G401.6 (cell line): ENCODE measurements around the gene CTAGE9.
"Not testable (repeated sequence)": the region's sequence is repeated elsewhere in the genome, so short reads cannot be mapped to it uniquely, and the experiment has no call there.

Experiments
- FAIRE-seq: peaks from 2 replicates; lab custom pipeline; 2012; peaks lifted over from hg19 to GRCh38; lab: Jason Lieb, UNC

Gene CTAGE9, protein sequence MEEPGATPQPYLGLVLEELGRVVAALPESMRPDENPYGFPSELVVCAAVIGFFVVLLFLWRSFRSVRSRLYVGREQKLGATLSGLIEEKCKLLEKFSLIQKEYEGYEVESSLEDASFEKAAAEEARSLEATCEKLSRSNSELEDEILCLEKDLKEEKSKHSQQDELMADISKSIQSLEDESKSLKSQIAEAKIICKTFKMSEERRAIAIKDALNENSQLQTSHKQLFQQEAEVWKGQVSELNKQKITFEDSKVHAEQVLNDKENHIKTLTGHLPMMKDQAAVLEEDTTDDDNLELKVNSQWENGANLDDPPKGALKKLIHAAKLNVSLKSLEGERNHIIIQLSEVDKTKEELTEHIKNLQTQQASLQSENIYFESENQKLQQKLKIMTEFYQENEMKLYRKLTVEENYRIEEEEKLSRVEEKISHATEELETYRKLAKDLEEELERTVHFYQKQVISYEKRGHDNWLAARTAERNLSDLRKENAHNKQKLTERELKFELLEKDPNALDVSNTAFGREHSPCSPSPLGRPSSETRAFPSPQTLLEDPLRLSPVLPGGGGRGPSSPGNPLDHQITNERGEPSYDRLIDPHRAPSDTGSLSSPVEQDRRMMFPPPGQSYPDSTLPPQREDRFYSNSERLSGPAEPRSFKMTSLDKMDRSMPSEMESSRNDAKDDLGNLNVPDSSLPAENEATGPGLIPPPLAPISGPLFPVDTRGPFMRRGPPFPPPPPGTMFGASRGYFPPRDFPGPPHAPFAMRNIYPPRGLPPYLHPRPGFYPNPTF

DNA sequence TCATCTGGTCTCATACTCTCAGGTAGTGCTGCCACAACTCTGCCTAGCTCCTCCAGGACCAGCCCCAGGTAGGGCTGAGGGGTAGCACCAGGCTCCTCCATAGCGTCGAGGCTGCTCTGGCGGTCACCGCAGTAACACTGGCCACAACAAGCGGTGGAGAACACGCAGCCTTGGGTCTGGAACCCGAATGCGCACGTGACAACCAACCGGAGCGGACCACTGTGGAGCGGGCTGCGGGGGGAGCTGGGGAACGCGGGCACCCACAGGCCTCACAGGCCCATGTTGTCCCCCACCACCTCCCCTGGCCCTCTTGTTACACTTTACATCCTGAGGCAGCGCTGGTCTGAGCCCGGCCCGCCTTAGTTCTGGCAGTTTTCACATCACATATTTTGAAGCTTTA is at the start of gene CTAGE9:
CTAGE9 (minus strand) TSS at position 101 of the 400 bp plus-strand sequence; CDS start at position 101, 0 bp downstream.
- not testable (repeated sequence) for FAIRE-seq

DNA sequence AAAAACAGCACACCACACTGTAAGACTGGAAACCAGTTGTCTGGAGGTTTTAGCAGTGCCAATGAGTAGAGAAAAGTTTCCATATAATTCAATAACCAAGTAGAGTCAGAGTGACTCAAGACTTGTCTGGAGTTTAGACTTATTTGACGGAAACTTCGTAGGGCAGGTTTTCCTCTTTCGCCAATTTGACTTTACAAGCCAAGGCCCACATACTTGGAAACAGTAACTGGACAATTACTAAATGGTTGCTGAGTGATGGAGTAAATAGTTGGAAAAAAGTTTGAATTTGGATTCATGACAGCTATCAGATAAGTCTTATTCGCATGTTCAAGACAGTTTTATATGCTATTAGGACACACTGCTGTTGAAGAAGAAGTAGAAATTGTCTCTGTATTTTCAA is 48.1 kb upstream of the CTAGE9 start:
- FAIRE-seq: no peak

DNA sequence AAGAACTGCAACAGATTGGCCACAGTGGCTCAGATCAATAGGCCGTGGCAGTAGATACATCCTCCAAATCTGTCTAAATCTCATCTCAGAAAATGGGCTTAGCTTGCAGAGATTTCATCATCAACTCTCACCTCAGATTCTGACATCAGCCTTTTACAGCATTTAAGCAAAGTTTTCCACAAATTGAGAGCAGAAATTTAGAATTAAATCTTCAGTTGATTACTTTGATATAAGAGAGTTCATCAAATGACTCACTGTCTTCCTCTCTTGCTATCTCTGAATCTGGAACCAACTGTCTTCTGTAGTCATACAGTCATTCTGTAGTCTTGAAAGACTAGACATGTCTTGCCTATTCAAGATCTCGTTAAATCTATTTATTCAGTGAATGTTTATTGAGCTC is 45.2 kb upstream of the CTAGE9 start:
- no peak for FAIRE-seq

DNA sequence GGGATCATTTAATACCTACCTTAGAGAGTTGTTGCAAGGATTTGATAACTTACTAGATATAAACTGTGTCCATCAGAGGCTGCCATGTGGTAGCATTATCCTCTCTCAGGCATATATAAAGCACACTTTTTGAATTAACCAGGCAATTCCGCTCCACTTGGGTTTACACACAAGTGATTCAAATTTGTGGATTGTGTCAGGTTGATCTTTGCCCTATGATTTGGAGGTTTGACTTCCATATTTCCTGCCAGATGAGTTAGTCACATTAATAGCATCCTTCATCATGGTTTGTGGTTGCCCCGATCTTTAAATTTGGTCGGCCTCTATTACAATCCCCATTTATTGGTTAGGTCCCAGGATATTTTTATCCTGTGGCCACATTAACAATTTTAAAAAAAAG is 44.8 kb upstream of the CTAGE9 start:
- no peak for FAIRE-seq

DNA sequence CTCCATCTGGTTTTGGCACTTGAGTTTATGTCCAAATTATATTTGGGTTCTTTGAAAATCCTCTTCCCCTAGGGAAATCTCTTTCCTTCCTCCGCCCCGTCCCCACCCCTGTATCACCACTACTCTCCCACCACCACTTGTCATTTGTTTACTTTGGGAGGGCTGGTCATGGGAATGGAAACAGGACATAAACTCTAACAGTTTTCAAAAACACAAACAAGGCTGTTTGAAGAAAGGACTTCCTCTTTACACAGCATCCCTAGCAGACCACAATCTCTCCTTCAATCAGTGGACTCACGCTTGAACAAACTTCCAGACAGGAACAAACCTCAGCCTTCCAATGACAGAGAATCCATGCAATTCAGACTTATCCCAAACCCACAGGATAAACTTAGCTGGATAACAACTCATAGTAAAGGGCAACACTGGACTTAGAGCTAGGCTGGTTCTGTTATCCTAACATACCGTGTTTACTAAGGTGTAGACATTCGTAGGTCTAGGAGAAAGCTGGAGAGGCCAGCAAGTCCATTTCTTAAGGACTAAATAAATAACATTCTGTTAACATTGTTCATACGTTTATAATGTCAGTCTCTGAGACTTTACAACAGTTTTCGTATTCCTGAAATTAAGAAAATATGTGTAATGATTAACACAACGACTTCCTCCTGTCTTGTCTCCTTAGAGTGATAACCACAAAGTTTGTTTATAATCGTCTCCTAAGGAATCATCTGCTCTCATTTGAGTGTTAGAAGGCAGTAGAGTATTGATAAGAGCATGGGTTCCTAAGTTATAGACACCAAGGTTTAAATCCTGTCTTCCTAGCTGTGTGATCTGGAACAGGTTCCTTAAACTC is 44.1 kb upstream of the CTAGE9 start:
- FAIRE-seq: no peak

DNA sequence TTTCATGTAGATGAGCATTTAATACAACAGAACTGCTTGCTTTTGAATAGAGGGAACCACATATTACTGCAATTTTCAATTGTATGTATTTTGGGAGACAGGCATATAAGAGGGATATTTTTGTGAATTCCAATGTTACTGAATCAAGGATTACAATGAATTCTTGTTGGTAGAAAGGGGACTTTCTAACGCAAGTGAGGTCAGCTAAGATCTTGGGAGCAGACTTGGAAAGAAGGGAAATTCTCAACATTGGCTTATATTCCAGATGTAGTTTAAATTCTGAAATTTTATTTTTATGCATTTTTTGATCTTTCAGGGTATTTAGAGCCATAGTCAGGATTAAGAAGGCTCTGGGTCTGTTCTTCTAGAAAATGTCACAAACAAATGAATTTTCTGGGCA is 43.3 kb upstream of the CTAGE9 start:
- FAIRE-seq: no peak

DNA sequence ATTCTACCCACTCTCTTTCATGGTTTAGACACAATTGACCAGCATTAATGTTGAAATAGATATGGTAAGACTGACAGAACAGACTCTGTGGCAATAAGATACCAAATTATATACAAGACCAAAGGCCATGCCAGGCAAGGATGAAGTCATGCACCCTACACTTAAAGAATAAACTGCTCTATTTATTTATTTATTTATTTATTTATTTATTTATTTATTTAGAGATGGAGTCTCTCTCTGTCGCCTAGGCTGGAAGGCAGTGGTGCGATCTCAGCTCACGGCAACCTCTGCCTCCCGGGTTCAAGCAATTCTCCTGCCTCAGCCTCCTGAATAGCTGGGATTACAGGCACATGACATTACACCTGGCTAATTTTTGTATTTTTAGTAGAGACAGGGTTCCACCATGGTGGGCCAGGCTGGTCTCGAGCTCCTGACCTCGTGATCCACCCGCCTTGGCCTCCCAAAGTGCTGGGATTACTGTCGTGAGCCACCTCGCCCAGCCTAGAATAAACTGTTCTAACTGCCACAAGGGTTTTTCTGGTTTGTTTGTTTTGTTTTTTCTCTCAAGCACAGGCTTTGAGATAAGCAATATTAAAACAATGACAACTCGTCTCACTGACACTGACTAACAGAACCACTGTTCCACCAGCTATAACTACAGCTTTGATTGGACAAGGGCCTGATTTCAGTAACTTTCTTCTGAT is 40.3 kb upstream of the CTAGE9 start:
- FAIRE-seq: not testable (repeated sequence)

DNA sequence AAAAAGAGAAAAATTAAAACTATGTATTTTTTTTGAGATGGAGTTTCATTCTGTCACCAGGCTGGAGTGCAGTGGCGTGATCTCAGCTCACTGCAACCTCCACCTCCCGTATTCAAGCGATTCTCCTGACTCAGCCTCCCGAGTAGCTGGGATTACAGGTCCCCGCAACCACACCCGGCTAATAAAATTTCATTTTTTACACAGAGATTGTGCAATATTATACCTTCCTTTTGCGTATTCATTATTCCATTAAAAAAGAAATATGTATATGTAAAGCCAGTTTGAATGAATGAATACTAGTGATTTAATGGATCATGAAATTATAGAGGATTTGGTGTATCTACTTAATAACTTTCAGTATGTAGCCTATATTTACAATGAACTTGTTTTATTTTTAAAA is 38.2 kb upstream of the CTAGE9 start:
- no peak for FAIRE-seq

DNA sequence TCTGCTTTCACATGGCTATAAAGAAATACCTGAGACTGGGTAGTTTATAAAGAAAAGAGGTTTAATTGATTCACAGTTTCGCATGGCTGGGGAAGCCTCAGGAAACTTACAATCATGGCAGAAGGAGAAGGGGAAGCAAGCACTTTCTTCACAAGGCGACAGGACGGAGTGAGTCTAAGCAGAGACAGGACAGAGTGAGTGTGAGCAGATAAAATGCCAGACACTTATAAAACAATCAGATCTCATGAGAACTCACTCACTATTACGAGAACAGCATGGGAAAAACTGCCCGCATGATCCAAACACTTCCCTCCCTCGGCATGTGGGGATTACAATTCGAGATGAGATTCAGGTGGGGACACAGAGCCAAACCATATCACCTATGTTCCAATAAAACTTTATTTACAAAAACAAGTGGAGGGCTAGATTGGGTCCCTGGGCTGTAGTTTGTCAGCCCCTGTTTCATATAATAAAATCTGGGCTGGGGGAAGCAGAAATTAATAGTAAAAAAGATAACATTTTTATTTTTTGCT is 37.1 kb upstream of the CTAGE9 start:
- FAIRE-seq: no peak

DNA sequence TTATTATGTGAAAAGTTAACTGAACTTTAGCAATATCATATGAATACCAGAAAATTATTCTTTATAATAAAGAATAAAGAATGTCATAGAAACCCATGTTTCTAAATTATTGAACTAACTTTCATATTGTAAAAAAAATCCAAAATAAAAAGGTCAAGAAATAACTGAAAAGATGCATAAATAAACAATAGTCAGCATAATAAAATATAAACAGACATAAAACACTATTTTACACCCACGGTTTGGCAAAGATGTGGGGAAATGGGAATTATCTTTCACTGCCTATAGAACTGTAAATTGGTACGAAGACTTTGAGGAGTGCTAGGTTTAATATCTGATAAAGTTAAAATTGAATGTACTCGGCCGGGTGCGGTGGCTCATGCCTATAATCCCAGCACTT is 34.7 kb upstream of the CTAGE9 start:
- FAIRE-seq: no peak

DNA sequence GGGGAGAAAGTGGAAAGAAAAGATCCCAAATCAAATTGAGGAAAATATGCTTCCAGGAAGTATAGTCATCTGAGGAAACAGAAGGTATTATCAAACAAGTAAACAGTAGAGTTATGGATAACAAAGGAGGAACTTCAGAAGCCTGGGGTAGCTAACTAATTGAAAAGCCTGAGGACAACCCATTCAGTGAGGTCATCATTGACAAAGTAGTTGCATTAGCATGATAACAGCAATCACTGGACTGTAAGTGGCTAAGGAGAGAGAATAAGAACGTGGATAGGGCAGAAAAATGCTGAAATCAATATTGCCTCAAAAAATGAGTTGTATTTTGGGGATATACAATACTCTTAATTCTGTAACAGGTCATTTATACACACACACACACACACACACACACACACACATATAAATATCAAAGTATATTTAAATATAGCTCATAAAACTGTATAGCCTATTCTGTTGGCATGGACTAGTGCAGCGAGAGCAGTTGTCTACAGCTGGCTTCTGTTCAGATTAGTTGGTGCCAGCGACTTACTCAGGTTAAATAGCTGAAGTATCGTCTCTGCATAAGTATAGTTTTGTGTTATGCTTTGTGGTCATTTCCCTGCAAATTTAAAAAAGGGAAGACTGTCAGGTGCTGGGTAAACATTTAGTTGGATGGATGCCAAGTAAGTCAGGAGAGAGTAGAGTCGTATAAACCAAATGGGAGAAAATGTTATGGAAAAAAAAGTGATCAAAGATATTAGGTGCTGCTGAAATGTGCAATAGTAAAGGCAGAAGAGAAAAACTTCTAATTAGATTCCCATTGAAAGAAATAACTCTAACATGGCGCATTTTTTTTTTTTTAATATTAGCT is 33.8 kb upstream of the CTAGE9 start:
- no peak for FAIRE-seq

DNA sequence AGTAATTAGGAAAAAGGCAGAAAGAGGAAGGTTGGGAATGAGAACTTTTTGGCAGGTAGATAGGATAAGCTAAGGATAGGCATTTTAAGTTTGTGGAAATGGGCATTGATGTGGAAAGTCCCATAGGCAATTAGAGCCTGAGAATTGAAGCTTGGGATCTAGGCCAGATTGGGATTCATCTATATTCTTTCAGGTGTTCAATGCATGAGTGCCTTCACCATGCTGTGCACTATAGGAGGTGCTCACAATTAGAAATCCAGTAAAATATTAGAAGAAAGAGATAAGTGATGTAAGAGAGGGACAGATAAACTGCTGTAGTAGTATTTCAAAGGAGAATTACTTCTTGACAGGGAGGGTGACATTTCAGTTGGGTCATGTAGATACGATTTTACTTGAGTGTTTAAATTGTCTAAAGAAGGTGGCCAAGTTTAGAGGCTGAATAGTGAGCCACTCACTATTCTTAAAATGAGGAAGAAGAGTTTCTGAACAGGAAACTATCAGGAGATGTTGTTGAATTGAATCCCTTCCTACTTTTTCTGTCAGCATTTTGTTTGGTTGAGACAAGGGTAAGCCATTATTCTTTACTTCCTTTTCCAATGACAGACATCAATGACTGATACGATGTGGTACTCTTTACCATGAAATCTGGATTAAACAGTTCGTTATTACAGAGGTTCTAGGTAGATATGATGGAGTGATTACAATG is 31.0 kb upstream of the CTAGE9 start:
- FAIRE-seq: no peak

DNA sequence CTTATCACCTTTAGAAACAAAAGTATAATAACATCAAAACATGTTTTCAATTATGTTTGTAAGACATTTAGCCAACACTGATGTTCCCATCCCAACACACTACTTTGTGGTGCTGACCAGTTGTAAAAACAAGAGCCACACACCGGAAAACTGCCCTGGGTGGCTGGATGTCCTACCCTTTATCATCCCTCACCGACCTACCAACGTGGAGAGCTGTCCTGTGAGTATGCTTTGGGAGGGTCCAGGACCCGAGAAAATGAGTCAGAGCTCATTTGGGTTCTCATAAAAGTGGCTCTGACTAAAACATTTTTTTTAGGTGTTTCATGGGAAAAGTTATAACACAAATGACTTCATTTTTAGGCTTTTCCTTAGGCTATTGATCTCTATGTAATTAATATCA is 29.3 kb upstream of the CTAGE9 start:
- FAIRE-seq: no peak

DNA sequence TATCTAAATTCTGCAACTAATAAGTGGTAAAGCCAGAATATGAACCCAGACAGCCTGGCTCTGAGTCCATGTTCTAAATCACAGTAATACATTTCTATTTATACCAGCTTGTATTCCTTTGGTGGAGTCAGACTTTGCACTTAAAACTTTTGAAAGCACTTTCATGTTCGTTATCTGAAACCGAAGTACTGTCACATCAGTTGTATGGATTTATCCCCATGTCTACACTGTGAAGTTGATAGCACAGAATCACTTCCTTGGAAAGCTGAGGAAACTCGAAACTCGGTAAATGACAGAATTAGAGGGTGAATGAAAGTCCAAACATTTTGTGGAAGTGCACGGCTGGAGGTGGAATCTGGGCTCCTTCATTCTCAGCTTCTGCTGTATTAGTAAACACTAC is 28.3 kb upstream of the CTAGE9 start:
- no peak for FAIRE-seq

DNA sequence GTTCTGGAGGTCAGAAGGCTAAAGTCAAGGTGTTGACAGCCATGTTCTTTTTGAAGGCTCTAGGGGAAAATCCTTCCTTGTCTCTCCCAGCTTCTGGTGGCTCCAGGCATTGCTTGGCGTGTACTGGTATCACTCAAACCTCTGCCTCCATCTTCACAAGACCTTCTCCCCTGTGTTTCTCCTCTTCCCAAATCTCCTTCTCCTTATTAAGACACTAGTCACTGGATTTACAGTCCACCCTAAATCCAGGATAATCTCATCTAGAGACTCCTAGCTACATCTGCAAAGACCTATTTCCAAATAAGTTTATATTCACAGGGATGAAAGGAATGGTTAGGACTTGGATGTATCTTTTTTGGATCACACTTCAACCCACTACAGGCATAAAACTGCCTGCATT is 26.0 kb upstream of the CTAGE9 start:
- no peak for FAIRE-seq

DNA sequence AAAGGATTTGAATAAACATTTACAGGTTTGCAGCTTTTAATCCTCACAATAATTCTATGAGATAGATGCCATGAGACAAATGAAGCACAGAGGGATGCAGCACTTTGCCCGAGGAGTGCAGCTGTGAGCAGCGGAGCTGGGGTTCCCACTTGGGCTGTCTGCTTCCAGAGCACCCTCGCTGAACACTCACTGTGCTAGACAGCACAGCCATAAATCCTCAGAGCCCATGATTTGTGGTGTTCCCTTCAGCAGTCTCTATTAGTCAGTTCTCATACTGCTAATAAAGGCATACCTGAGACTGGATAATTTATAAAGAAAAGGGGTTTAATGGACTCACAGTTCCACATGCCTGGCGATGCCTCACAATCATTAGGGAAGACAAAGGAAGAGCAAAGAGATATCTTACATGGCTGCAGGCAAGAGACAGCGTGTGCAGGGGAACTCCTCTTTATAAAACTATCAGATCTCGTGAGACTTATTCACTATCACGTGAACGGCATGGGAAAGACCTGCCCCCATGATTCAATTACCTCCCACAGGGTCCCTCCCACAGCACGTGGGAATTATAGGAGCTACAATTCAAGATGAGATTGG is 25.3 kb upstream of the CTAGE9 start:
- no peak for FAIRE-seq

DNA sequence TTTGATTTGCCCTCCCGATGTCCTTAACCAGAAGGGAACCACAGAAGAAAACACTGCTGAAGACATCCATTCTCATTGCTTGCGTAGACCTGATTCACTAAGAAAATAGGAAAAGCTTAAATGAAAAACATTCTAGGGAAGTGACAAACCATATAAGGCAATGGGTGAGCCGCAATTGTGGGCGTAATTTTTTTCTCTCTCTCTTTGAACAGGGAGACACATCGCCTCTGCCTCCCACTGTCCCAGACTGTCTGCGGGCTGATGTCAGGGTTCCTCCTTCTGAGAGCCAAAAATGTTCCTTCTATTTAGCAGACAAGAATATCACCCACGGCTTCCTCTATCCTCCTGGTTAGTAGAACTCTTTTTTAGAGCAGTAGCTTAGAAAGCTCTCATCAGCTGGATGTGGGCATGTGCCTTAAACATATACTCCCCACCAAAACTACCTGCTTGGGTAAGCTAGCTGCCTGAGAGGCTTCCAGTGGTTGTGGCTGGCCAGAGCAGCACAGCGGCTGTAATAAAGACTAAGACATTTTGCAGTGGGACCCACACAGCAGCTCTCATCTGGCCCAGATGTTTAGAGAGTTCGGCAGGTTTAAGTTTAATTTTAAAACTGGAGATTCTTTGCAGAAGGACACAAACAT is 22.7 kb upstream of the CTAGE9 start:
- FAIRE-seq: no peak

DNA sequence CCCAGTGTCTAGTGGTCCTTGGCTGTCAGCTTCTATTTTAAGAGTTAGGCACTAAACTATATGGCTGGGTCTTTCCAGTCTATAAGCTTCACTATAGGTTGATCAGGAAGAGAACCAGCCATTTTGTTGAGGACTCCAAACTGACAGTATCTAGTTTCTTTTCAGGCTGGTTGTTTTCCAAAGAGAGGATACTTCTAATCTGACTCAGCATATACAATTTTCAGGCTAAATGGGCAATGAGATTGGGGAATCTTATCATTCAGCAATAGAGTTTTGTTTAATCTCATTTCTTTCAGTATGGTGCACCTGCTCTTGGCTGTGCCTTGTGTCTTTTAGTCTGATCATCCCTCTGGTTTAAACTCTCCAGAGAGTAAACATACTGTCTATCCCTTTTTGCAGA is 20.4 kb upstream of the CTAGE9 start:
- no peak for FAIRE-seq

DNA sequence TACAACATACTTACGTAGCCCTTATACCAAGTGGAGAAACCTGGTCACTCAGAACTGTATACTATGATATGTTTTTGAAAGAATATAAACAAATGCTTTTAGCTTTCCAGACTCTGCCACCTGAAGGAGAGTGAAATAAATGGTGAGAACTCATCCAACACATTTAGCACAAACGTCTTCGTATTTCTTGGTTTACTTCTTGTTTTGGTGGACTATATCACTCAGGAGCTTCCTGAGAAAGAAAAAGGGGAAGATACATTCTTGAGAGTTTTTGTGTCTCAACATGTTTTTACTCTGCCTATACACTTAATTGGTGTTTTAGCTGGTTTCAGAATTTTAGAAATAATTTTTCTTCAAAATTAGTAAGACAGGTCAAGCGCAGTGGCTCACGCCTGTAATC is 19.4 kb upstream of the CTAGE9 start:
- FAIRE-seq: no peak
